Fibroblast of lung (primary cell): ENCODE results near the gene TRAF7. TPM values are rescaled to one million over a fixed set of nuclear protein-coding genes. Genes with fewer than 3 reads are reported as not detected.

Experiments used
- DNase-seq, 2 donors: peaks; one replicate each; pipeline versions ENCODE4 v3.0.0 to v3.0.0-alpha.2; 2010; ENCODE audit warnings: low read depth in 2 of 2
- H2AFZ ChIP-seq: 2 replicates; pipeline ENCODE4 v1.5.1; 2012; ENCODE audit warnings: low read length, control low read depth, inconsistent platforms
- H3K27ac ChIP-seq: 2 replicates; pipeline ENCODE4 v1.5.1; 2011; ENCODE audit warnings: low read length, control low read depth; ENCODE audit not compliant: insufficient read depth
- H3K27me3 ChIP-seq: 2 replicates; pipeline ENCODE4 v1.5.1; 2011; ENCODE audit warnings: mild to moderate bottlenecking, low read length; ENCODE audit not compliant: control insufficient read depth, insufficient read depth
- H3K36me3 ChIP-seq: 2 replicates; pipeline ENCODE4 v1.5.1; 2011; ENCODE audit warnings: low read length; ENCODE audit not compliant: control insufficient read depth, insufficient read depth
- H3K4me1 ChIP-seq: 2 replicates; pipeline ENCODE4 v1.5.1; 2011; ENCODE audit warnings: low read length; ENCODE audit not compliant: control insufficient read depth, insufficient read depth; ENCODE audit errors: extremely low read depth
- H3K4me2 ChIP-seq: 2 replicates; pipeline ENCODE4 v1.5.1; 2011; ENCODE audit warnings: low read length, control low read depth; ENCODE audit not compliant: insufficient read depth; ENCODE audit errors: extremely low read depth
- H3K4me3 ChIP-seq, 4 experiments: fragments of 200-600 bp in 1 of 4; sonication (generic) in 1 of 4; replicated peaks in 1 of 4; 2 replicates each; pipeline ENCODE4 v1.5.1; 2011 to 2016; ENCODE audit warnings: low read length in 4 of 4, low read depth in 3 of 4, mild to moderate bottlenecking in 3 of 4, control low read depth in 2 of 4, inconsistent platforms in 1 of 4, mixed read lengths in 1 of 4; ENCODE audit not compliant: insufficient read depth in 1 of 4; ENCODE audit errors: control extremely low read depth in 1 of 4
- H3K79me2 ChIP-seq: 2 replicates; pipeline ENCODE4 v1.5.1; 2012; ENCODE audit warnings: mild to moderate bottlenecking, low read length, inconsistent platforms; ENCODE audit not compliant: control insufficient read depth, insufficient read depth
- H3K9ac ChIP-seq: 2 replicates; pipeline ENCODE4 v1.5.1; 2011; ENCODE audit warnings: mild to moderate bottlenecking, low read length, control low read depth; ENCODE audit not compliant: insufficient read depth
- H3K9me3 ChIP-seq: 2 replicates; pipeline ENCODE4 v1.5.1; 2012; ENCODE audit warnings: low read depth, low read length; ENCODE audit not compliant: control insufficient read depth, insufficient read depth
- H4K20me1 ChIP-seq: 2 replicates; pipeline ENCODE4 v1.5.1; 2011; ENCODE audit warnings: low read length; ENCODE audit not compliant: control insufficient read depth, insufficient read depth; ENCODE audit errors: extremely low read depth
- CTCF ChIP-seq, 2 donors: IDR thresholded peaks in 1 of 2; conservative IDR thresholded peaks in 1 of 2; 1 replicate in 1 of 2; 2 replicates in 1 of 2; pipeline ENCODE4 v1.5.1; 2011 to 2012; ENCODE audit warnings: low read length in 2 of 2, control low read depth in 1 of 2, inconsistent platforms in 1 of 2, low read depth in 1 of 2, mild to moderate bottlenecking in 1 of 2
- EZH2 ChIP-seq: IDR thresholded peaks from 2 replicates; pipeline ENCODE4 v1.5.1; 2012; ENCODE audit warnings: low read length, control low read depth, mild to moderate bottlenecking; ENCODE audit errors: missing control alignments
- polyA plus RNA-seq, 2 donors: library from polyadenylated mRNA; depleted of rRNA in 1 of 2; stranded (reverse) in 1 of 2; unstranded in 1 of 2; fragments of >200 nt; gene quantifications; 2 replicates each; pipeline ENCODE4 v1.2.1, GENCODE V29; 2011 to 2012; ENCODE audit warnings: missing spikeins in 1 of 2
- total RNA-seq: library from RNA; depleted of rRNA; stranded (reverse); fragments of >200 nt; gene quantifications from 2 replicates; pipeline ENCODE4 v1.2.1, GENCODE V29; 2014

TRAF7 gene
- total and polyA plus RNA-seq, 2 donors (not counting 1 experiment from before 2014, with no cell fraction given), result 38.7 to 60.3 TPM

DNA sequence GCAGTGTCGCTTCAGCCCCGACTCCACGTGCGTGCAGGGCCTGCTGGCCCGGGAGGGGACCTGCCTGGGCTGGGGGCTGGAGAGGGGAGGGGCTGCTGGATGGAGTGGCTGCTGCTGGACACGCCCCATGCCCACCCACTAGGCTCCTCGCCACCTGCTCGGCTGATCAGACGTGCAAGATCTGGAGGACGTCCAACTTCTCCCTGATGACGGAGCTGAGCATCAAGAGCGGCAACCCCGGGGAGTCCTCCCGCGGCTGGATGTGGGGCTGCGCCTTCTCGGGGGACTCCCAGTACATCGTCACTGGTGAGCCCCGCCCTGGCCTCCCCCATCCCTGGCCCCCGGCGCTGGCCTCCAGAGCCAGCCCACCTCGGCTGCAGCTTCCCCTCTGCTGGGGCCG is 52.7 kb downstream of the TRAF7 start:
- H3K4me3 ChIP-seq, result no peak overlapping the region
- no peak for DNase-seq
- H3K4me1 ChIP-seq, result peaks cover 9% of the 10 kb centered on the region
- H3K36me3 ChIP-seq, result peaks cover 27% of the 10 kb centered on the region
- TF ChIP-seq EZH2 (no peak), CTCF (conservative IDR thresholded peaks at IDR 0.05 in 1 of 2, IDR thresholded peaks at IDR 0.05 in 1 of 2; ENCODE audit: low read depth in 1 of 2, low read length in 2 of 2) (no peak)
- no peak overlapping the region for H2AFZ ChIP-seq
- no peaks in the 10 kb centered on the region for H3K27me3 ChIP-seq
- H4K20me1 ChIP-seq, result no peaks in the 10 kb centered on the region
- no peaks in the 10 kb centered on the region for H3K9me3 ChIP-seq
- no peak overlapping the region for H3K9ac ChIP-seq
- H3K27ac ChIP-seq, result no peak overlapping the region
- no peak overlapping the region for H3K4me2 ChIP-seq
- H3K79me2 ChIP-seq, result peaks cover 15% of the 10 kb centered on the region

- no peak overlapping the region for H3K9ac ChIP-seq
- H4K20me1 ChIP-seq, result no peaks in the 10 kb centered on the region
- peaks cover 9% of the 10 kb centered on the region for H3K4me1 ChIP-seq
- H3K79me2 ChIP-seq, result peaks cover 20% of the 10 kb centered on the region
- no peaks in the 10 kb centered on the region for H3K27me3 ChIP-seq
- no peak overlapping the region for H3K4me3 ChIP-seq
- H3K36me3 ChIP-seq, result peaks cover 27% of the 10 kb centered on the region
- H2AFZ ChIP-seq, result no peak overlapping the region
- H3K4me2 ChIP-seq, result no peak overlapping the region
- no peak overlapping the region for H3K27ac ChIP-seq
- H3K9me3 ChIP-seq, result no peaks in the 10 kb centered on the region
- no peak for DNase-seq
- TF ChIP-seq CTCF (conservative IDR thresholded peaks at IDR 0.05 in 1 of 2, IDR thresholded peaks at IDR 0.05 in 1 of 2; ENCODE audit: low read depth in 1 of 2, low read length in 2 of 2) (no peak), EZH2 (no peak)
Observed at GRCh38 chr16:2208772-2209171, 53.2 kb downstream of the TRAF7 start.

GRCh38 chr16:2209258-2210008 is 53.9 kb downstream of the TRAF7 start:
- no peak for DNase-seq
- no peak overlapping the region for H3K4me2 ChIP-seq
- no peak overlapping the region for H3K4me3 ChIP-seq
- H3K27me3 ChIP-seq, result no peaks in the 10 kb centered on the region
- peaks cover 25% of the 10 kb centered on the region for H3K79me2 ChIP-seq
- no peaks in the 10 kb centered on the region for H3K9me3 ChIP-seq
- no peak overlapping the region for H3K27ac ChIP-seq
- no peaks in the 10 kb centered on the region for H4K20me1 ChIP-seq
- TF ChIP-seq CTCF (conservative IDR thresholded peaks at IDR 0.05 in 1 of 2, IDR thresholded peaks at IDR 0.05 in 1 of 2; ENCODE audit: low read depth in 1 of 2, low read length in 2 of 2) (no peak), EZH2 (no peak)
- peaks cover 27% of the 10 kb centered on the region for H3K36me3 ChIP-seq
- no peak overlapping the region for H2AFZ ChIP-seq
- H3K4me1 ChIP-seq, result peaks cover 9% of the 10 kb centered on the region
- H3K9ac ChIP-seq, result no peak overlapping the region
